Non-pigmented ciliary epithelial cell (primary cell): ENCODE data around the gene IQCN.

Source experiments
- DNase-seq: peaks from one replicate; pipeline ENCODE4 v3.0.0-alpha.2; 2010; ENCODE audit warnings: low read depth

IQCN gene

GRCh38 chr19:18231775-18232174 lies 42.5 kb downstream of the IQCN start:
- no peak for DNase-seq

DNA sequence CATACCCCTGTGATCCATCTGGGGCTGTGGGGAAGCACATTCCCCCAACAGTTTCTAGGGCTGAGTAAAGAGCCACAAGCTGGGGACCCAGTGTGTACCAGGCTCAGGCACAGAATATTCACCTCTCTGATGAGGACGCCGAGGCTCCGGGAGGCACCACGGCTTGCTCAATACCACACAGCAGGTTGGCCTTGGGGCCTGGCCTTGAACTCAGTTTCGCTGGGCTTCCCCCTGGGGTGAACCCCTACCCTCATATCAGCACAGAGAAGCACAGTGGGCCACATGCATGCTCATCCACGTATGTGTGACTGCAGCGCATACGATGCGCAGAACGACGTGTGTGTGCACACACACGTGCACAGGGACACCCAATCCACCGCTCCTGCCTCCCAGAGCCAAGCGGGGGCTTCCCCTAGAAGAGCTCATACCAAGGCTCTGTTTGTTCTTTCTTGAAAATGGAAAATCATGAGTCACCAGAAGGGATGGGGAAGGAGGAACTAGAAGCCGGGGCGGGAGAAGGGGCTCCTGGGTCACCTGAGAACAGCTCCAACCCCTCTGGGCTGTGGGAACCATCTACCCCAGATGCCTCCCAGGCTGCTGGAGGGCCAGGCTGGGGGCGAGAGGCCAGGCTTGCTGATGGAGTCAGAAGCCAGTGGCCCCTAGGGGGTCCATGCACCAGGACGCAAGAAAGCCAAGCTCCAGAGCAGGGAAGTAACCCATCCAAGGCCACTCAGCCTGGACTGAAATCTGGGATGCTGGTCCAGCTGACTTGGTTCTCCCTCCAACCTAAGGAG lies 43.1 kb downstream of the IQCN start:
- no peak for DNase-seq

GRCh38 chr19:18229915-18230314 lies 44.3 kb downstream of the IQCN start:
- DNase-seq, result no peak

DNA sequence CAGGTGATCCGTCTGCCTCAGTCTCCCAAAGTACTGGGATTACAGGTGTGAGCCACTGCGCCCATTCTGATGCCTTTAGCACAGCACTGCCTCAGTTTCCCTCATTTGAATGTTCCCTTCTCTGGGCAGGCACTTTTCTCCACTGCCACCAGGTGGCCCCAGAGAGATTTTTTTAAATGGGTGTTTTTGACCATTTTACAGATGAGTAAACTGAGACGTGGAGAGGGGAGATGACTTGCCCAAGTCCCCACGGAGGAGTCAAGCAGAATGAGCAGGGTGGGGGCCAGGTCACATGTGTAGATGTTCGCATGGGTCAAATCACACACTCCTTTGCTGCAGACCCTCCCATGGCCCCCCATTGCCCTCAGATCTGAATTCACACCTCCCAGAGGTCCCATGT lies 44.8 kb downstream of the IQCN start:
- DNase-seq, result no peak

- no peak for DNase-seq
These were observed 46.4 kb downstream of the IQCN start for GRCh38 chr19:18227781-18228271.

- no peak for DNase-seq
These were observed 47.1 kb downstream of the IQCN start for GRCh38 chr19:18226956-18227780.

DNA sequence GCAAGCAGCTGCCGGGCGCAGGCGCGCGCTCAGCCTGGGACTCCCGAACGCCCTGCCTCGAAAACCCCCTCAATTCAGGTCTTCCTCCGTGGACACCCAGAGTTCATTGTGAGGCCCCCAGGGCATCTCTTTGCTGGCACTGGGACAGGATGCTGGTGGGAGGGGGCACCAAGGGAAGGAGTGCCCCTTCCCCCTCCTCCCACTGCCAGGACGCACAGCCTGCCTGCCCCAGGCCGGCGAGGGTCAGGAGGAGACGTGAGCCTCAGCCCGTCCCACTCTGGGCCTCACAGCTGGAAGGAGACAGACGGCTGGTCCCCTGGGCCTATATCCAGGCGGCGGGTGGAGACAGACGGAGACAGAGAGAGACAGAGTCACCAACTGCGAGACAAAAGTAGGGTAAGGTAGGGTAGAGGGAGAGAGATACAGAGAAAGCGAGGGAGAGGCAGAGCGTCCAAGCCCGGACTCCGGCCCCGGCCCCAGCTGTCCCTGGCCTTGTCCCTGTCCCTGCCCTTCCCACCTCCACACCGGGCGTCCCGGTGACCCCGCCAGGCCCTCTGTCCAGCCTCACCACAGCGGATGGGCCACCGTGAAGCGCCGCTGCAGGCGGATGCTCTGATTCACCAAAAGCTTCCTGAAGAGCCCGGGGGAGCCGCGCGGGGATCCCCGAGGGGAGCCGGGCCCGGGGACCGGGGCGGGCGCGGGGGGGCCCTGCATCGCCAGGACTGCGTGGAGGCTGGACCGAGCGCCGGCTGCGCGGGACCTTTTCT lies 48.4 kb downstream of the IQCN start, which contains the start of gene PDE4C:
TSS of gene PDE4C (minus strand) at position 737 of the 767 bp plus-strand sequence. CDS start at position 714, 23 bp downstream.
- DNase-seq, result no peak

GRCh38 chr19:18225355-18225701 lies 48.9 kb downstream of the IQCN start:
- no peak for DNase-seq

DNA sequence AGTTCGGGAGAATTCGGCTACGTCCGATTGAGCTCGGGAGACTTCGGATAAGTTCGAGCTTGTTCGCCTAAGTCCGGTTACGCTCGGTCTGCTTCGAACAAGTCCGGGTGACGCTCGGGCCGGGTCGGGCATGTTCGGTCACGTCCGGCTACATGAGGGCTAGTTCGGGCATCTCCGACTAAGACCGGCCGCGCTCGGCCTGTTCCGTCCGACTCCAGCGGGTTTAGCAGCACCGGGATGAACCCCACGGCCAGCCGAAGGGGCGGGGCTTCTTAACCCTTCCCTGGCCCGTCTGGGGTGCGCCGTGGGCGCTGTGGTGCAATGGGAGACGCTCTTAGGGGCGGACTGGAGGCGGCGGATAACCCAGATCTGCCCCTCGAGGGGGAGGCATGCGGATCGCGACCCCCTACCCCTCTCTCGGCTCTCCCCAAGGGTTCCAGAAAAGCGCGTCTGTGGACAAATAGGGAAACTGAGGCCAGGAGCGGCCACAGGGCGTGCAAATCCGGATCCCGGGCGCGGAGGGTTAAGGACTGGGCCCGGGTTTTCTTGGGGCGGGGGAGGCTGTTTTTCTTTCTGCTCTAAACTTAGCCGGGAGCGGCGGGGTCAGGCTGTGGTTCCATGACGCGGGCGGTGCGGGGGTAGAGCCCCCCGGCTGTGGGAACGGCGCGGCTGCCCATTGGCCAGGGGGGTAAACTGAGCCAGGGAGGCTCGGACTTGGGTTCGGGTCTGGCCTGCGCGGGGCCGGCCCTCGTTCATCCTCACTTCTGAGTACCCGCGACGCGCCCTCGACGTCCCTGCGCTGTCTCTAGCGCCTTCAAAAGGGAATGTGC lies 49.5 kb downstream of the IQCN start:
- DNase-seq, result peak; percentile 97

DNA sequence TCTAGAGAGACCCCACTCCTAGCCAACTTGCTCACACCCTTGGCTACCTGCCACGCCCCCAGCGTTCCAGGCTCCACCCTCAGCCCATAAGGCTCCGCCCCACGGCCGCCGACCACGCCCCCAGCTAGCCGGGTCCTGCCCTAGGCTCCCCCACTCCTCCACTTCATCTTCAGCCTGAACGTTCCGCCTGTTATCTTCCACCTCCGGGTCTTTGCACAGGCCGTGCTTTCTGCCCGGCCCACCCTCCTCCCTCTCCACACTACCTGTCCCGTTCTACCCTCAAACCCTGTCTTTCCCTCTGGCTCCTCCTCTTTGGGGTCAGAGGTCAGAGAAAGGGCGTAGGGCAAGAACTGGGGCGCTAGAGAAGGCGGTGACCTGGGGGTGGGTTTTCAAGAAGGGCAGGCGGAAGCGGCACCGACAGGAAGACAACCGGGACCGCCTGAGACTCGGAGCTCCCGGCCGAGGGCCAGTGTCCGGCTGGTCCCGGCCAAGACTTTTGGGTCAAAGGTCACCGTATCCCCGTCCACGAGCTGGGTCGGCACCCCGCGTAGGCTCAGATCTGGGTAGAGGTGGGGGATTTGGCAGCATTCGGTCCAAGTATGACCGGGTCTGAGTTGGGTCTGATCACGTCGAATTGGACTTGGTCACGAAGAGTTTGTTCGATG lies 50.3 kb downstream of the IQCN start:
- no peak for DNase-seq

DNA sequence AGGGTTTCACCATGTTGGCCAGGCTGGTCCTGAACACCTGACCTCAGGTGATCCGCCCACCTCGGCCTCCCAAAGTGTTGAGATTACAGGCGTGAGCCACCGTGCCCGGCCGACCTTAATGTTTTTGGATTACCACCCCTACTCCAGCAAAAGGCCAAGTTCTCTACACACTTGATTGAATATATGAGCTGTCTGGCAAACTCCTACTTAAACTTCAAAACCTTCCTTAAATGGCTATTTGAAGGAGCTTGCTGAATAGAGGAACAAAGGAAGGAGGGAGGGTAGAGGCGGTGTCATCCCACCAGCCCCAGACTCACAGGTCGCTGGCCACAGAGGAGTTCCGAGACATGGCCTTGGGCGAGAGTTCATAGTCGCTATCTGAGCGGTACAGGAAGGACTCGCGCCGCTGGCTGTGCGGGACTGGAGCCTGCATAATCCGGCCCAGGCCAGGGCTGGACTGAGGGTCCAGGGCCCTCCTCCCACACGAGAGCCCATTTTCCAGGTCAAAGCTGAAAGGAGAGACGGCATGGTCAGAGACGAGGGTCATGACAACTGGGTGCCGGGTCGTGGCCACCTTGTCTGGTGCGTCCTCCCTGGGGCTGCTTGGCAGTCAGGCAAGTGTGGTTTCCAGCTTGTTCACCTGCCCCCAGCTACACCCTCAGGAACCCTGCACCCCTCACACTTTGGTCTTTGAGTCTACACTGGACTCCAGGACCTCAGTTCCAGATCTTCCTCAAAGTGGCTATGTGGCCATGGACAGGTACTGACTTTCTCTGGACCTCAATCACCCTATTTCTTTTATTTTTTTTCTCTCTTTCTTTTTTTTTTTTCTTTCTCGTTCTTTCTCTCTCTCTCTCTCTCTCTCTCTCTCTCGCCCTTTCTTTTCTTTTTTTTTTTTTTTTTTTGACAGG lies 52.2 kb downstream of the IQCN start:
- no peak for DNase-seq

- no peak for DNase-seq
These were observed 53.5 kb downstream of the IQCN start for GRCh38 chr19:18220632-18221275.

GRCh38 chr19:18219911-18220631 lies 54.2 kb downstream of the IQCN start:
- no peak for DNase-seq

DNA sequence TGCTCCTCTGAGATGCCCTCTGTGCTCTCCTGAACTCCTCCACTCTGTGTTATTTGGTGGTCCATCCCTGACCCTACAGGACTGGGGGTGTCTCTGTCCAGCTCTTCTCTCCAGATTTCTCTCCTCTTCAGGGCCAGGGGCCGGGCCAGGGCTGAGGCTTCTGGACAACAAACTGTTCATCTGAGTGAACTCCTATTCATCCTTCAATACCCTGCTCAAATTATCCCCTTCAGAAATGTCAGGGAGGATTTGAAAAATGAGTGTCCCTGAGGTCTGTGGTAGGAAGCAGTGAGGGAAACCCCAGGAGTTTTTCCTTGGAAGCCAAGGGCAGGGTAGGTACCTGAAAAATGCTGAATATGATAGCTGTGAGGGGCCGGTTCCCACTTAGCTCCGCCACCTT lies 55.7 kb downstream of the IQCN start:
- DNase-seq, result no peak

DNA sequence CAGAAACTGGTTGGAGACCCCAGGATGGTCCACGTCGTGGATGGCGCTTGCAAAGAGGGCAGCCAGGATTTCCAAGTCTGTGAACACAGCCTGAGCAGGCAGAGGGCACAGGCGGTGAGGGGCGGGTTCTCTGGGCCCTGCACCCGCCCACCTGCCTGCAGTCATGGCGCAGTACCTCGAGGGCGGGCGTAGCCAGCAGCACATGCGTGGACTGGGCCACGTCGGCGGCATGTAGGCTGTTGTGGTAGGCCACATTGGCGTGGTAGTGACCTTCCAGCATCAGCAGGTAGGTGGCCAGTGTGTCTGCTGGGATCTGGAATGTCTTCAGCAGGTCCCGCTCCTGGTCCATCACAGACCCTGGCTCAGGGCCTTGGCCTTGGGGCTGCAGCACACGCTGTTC lies 56.1 kb downstream of the IQCN start:
- DNase-seq, result no peak

DNA sequence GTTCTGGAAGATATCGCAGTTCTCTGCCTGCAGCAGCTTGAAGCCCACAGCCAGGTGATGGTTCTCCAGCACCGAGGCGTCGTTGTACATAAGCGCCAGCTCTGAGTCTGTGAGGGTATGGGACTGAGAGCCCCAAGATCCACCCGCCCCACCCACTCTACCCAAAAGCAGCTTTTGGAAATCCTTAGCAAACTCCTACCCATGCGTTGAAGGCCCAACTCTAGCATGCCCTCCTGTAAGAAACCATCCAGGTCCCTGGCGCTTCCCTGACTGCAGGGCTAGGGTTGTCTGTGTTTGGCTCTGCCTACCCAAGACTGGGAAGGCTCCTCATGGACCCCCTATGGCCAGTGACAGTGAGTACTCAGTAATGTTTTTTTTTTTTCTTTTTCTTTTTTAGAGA lies 57.5 kb downstream of the IQCN start:
- no peak for DNase-seq

DNA sequence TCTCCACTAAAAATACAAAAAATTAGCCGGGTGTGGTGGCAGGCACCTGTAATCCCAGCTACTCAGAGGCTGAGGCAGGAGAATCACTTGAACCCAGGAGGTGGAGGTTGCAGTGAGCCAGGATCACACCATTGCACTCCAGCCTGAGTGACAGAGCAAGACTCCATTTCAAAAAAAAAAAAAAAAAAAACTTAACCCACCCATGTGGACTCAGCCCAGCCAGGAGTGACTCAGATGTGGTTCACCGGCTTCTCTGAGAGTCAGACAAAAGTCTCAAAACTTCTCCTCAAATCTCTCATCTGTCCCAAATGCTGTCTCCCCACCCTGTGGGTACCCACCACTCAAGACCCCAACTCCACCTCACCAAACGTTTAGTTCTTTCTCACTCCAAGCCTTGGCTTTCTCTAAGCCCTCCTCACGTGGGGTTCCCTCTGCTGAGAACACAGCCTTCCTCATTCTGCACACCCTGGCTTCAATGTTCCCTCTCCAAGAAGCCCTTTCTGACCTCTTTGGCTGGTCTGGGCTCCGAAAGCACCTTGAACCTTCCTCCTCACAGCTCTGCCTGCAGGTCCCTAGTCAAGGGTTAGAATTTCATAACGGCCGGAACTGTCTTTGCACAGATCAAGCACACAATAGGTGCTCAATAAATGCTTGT lies 59.3 kb downstream of the IQCN start:
- DNase-seq, result no peak

DNA sequence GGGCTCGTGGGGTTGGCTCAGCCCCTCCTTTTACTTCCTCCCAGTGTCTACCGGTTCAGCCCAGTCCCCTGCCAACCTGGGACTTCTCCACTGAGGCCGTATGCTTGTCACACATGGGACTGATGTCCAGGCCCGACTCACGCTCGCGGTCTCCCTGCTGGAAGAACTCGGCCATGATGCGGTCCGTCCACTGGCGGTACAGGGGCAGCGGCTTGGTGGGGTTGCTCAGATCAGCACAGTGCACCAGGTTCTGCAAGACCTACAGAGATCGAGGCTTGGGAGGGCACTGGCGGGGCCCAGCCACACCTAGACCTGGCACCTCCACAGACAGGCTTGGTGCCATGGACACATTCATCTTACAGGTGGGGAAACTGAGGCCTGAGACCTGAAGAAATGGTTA lies 62.6 kb downstream of the IQCN start:
- DNase-seq, result no peak
